Astrocyte (in vitro differentiated cells and primary cell): ENCODE data around the gene RAMP2. TPM values are rescaled to one million over a fixed set of nuclear protein-coding genes. Genes with fewer than 3 reads are reported as not detected.

Source experiments
- DNase-seq: peaks from one replicate; pipeline ENCODE4 v3.0.0-alpha.2; 2010; ENCODE audit warnings: low read depth
- FAIRE-seq: peaks from 2 replicates; lab custom pipeline; 2011; peaks lifted over from hg19 to GRCh38; lab: Jason Lieb, UNC
- H2AFZ ChIP-seq: 2 replicates; pipeline ENCODE4 v1.6.0; 2012; ENCODE audit warnings: low read depth, low read length, inconsistent platforms
- H3K27ac ChIP-seq: 2 replicates; pipeline ENCODE4 v1.5.1; 2011; ENCODE audit warnings: low read depth, low read length, inconsistent platforms
- H3K27me3 ChIP-seq: 2 replicates; pipeline ENCODE4 v1.6.0; 2011; ENCODE audit warnings: low read length, inconsistent platforms; ENCODE audit not compliant: insufficient read depth
- H3K36me3 ChIP-seq: 2 replicates; pipeline ENCODE4 v1.5.1; 2011; ENCODE audit warnings: low read length, inconsistent platforms; ENCODE audit not compliant: insufficient read depth
- H3K4me1 ChIP-seq: 2 replicates; pipeline ENCODE4 v1.5.1; 2011; ENCODE audit warnings: low read length, inconsistent platforms; ENCODE audit not compliant: insufficient read depth
- H3K4me2 ChIP-seq: 2 replicates; pipeline ENCODE4 v1.6.0; 2012; ENCODE audit warnings: low read length, inconsistent platforms
- H3K4me3 ChIP-seq: 2 replicates; pipeline ENCODE4 v1.5.1; 2011; ENCODE audit warnings: low read depth, mild to moderate bottlenecking, low read length, inconsistent platforms; ENCODE audit not compliant: insufficient read depth
- H3K79me2 ChIP-seq: 2 replicates; pipeline ENCODE4 v1.6.0; 2012; ENCODE audit warnings: mild to moderate bottlenecking, low read length, inconsistent platforms; ENCODE audit not compliant: insufficient read depth
- H3K9ac ChIP-seq: 2 replicates; pipeline ENCODE4 v1.6.0; 2012; ENCODE audit warnings: mild to moderate bottlenecking, low read length, inconsistent platforms
- H3K9me3 ChIP-seq: 2 replicates; pipeline ENCODE4 v1.5.1; 2012; ENCODE audit warnings: low read depth, mild to moderate bottlenecking, low read length, inconsistent platforms; ENCODE audit not compliant: insufficient read depth
- H4K20me1 ChIP-seq: 2 replicates; pipeline ENCODE4 v1.6.0; 2012; ENCODE audit warnings: low read length, inconsistent platforms; ENCODE audit not compliant: insufficient read depth
- H3K27ac Mint-ChIP-seq: one replicate; pipeline ENCODE4 v1.8.0; 2021; ENCODE audit warnings: mild to moderate bottlenecking, mixed read lengths; ENCODE audit not compliant: unreplicated experiment
- H3K27me3 Mint-ChIP-seq: one replicate; pipeline ENCODE4 v1.8.0; 2021; ENCODE audit warnings: low read depth, mixed read lengths; ENCODE audit not compliant: unreplicated experiment
- H3K36me3 Mint-ChIP-seq: one replicate; pipeline ENCODE4 v1.8.0; 2021; ENCODE audit warnings: low read depth, mixed read lengths; ENCODE audit not compliant: unreplicated experiment
- H3K4me1 Mint-ChIP-seq: one replicate; pipeline ENCODE4 v1.8.0; 2021; ENCODE audit warnings: low read depth, mixed read lengths; ENCODE audit not compliant: unreplicated experiment
- H3K4me3 Mint-ChIP-seq: one replicate; pipeline ENCODE4 v1.8.0; 2021; ENCODE audit warnings: mild to moderate bottlenecking, moderate library complexity, mixed read lengths; ENCODE audit not compliant: unreplicated experiment
- H3K9me3 Mint-ChIP-seq: one replicate; pipeline ENCODE4 v1.8.0; 2021; ENCODE audit warnings: mild to moderate bottlenecking, mixed read lengths; ENCODE audit not compliant: unreplicated experiment
- CTCF ChIP-seq: IDR thresholded peaks from 2 replicates; pipeline ENCODE4 v1.5.1; 2011; ENCODE audit warnings: low read depth, mild to moderate bottlenecking, inconsistent platforms, low read length, moderate library complexity; ENCODE audit not compliant: insufficient read depth
- EZH2 ChIP-seq: IDR thresholded peaks from 2 replicates; pipeline ENCODE4 v1.6.1; 2012; ENCODE audit warnings: mild to moderate bottlenecking, low read length, inconsistent platforms; ENCODE audit not compliant: insufficient read depth
- total RNA-seq: library from RNA; stranded (reverse); gene quantifications from 2 replicates; pipeline ENCODE4 v1.2.1, GENCODE V29; 2021

The RAMP2 gene
- total RNA-seq, 1 donor from 2014 or later = 6.1 TPM

GRCh38 chr17:42795061-42795460 is 34.0 kb downstream of the RAMP2 start:
- Mint-ChIP-seq H3K27ac (no peak overlapping the region), H3K4me1 (peaks cover 7% of the 10 kb centered on the region), H3K9me3 (no peaks in the 10 kb centered on the region), H3K27me3 (no peaks in the 10 kb centered on the region), H3K4me3 (no peak overlapping the region), H3K36me3 (peaks cover 20% of the 10 kb centered on the region)
- DNase-seq (no peak), FAIRE-seq (no peak)
- H4K20me1 ChIP-seq = no peaks in the 10 kb centered on the region
- H3K36me3 ChIP-seq = peaks cover 7% of the 10 kb centered on the region
- no peak overlapping the region for H3K4me2 ChIP-seq
- no peak overlapping the region for H3K4me3 ChIP-seq
- TF ChIP-seq EZH2 = no peak
- TF ChIP-seq CTCF = no peak
- H3K27me3 ChIP-seq = no peaks in the 10 kb centered on the region
- no peaks in the 10 kb centered on the region for H3K9me3 ChIP-seq
- peaks cover 14% of the 10 kb centered on the region for H3K79me2 ChIP-seq
- peaks cover 10% of the 10 kb centered on the region for H3K4me1 ChIP-seq
- no peak overlapping the region for H3K27ac ChIP-seq
- no peak overlapping the region for H3K9ac ChIP-seq
- no peak overlapping the region for H2AFZ ChIP-seq

- no peaks in the 10 kb centered on the region for H3K27me3 ChIP-seq
- H3K9me3 ChIP-seq = no peaks in the 10 kb centered on the region
- H3K4me3 ChIP-seq = no peak overlapping the region
- H3K4me2 ChIP-seq = no peak overlapping the region
- no peak overlapping the region for H3K27ac Mint-ChIP-seq
- TF ChIP-seq EZH2 (no peak), CTCF (no peak)
- peaks cover 14% of the 10 kb centered on the region for H3K79me2 ChIP-seq
- H3K9me3 Mint-ChIP-seq = no peaks in the 10 kb centered on the region
- no peak overlapping the region for H3K27ac ChIP-seq
- H4K20me1 ChIP-seq = no peaks in the 10 kb centered on the region
- H3K9ac ChIP-seq = no peak overlapping the region
- H3K27me3 Mint-ChIP-seq = no peaks in the 10 kb centered on the region
- peak overlapping the region; percentile 40 for H3K4me3 Mint-ChIP-seq
- FAIRE-seq = no peak
- H3K36me3 ChIP-seq = peaks cover 5% of the 10 kb centered on the region
- peaks cover 19% of the 10 kb centered on the region for H3K36me3 Mint-ChIP-seq
- H2AFZ ChIP-seq = no peak overlapping the region
- no peak for DNase-seq
- peaks cover 10% of the 10 kb centered on the region for H3K4me1 ChIP-seq
- H3K4me1 Mint-ChIP-seq = peaks cover 7% of the 10 kb centered on the region
These were observed 34.4 kb downstream of the RAMP2 start for GRCh38 chr17:42795465-42795864.

- Histone ChIP-seq H3K27ac (no peak overlapping the region), H4K20me1 (no peaks in the 10 kb centered on the region), H3K4me2 (no peak overlapping the region), H2AFZ (no peak overlapping the region), H3K27me3 (no peaks in the 10 kb centered on the region), H3K79me2 (peaks cover 14% of the 10 kb centered on the region), H3K9me3 (no peaks in the 10 kb centered on the region), H3K36me3 (peaks cover 3% of the 10 kb centered on the region), H3K4me3 (no peak overlapping the region), H3K4me1 (peaks cover 10% of the 10 kb centered on the region), H3K9ac (no peak overlapping the region)
- Mint-ChIP-seq H3K9me3 (no peaks in the 10 kb centered on the region), H3K4me3 (peak overlapping the region; percentile 94), H3K36me3 (peaks cover 13% of the 10 kb centered on the region), H3K27me3 (no peaks in the 10 kb centered on the region), H3K27ac (no peak overlapping the region), H3K4me1 (peaks cover 7% of the 10 kb centered on the region)
- FAIRE-seq (no peak), DNase-seq (no peak)
- no peak for TF ChIP-seq EZH2
These were observed 35.2 kb downstream of the RAMP2 start for GRCh38 chr17:42796066-42796758.
